Glutamatergic neuron (in vitro differentiated cells): ENCODE data around the gene PAQR4. TPM values are rescaled to one million over a fixed set of nuclear protein-coding genes. Genes with fewer than 3 reads are reported as not detected.

Experiments
- DNase-seq: peaks from one replicate; pipeline ENCODE4 v3.0.0; 2022
- H3K27ac Mint-ChIP-seq: one replicate; pipeline ENCODE4 v1.8.0; 2020; ENCODE audit warnings: mild to moderate bottlenecking, mixed read lengths, inconsistent platforms; ENCODE audit not compliant: unreplicated experiment
- H3K27me3 Mint-ChIP-seq: one replicate; pipeline ENCODE4 v1.8.0; 2020; ENCODE audit warnings: mild to moderate bottlenecking, moderate library complexity, mixed read lengths, inconsistent platforms; ENCODE audit not compliant: unreplicated experiment
- H3K36me3 Mint-ChIP-seq: one replicate; pipeline ENCODE4 v1.8.0; 2020; ENCODE audit warnings: mild to moderate bottlenecking, mixed read lengths, inconsistent platforms; ENCODE audit not compliant: unreplicated experiment
- H3K4me1 Mint-ChIP-seq: one replicate; pipeline ENCODE4 v1.8.0; 2020; ENCODE audit warnings: mild to moderate bottlenecking, low read depth, mixed read lengths, inconsistent platforms; ENCODE audit not compliant: unreplicated experiment
- H3K4me3 Mint-ChIP-seq: one replicate; pipeline ENCODE4 v1.8.0; 2020; ENCODE audit warnings: mild to moderate bottlenecking, mixed read lengths, inconsistent platforms; ENCODE audit not compliant: unreplicated experiment
- H3K9me3 Mint-ChIP-seq: one replicate; pipeline ENCODE4 v1.8.0; 2020; ENCODE audit warnings: mild to moderate bottlenecking, moderate library complexity, mixed read lengths, inconsistent platforms; ENCODE audit not compliant: unreplicated experiment
- total RNA-seq: library from RNA; stranded (reverse); fragmentation: NEBNext Ultra II Directional; extraction: Animal tissue kit (Norgen Biotek cat#: 25700); gene quantifications from one replicate; pipeline ENCODE4 v1.2.1, GENCODE V29; 2021; ENCODE audit not compliant: unreplicated experiment
- TF ChIP-seq, protein P1 (sequence below): fragments of 200-600 bp; sonication (generic); IDR thresholded peaks from one replicate; pipeline ENCODE4 v1.5.0; 2021; ENCODE audit not compliant: partially characterized antibody, unreplicated experiment

PAQR4 gene
- total RNA-seq, 1 donor from 2014 or later, result 69.1 TPM

DNA sequence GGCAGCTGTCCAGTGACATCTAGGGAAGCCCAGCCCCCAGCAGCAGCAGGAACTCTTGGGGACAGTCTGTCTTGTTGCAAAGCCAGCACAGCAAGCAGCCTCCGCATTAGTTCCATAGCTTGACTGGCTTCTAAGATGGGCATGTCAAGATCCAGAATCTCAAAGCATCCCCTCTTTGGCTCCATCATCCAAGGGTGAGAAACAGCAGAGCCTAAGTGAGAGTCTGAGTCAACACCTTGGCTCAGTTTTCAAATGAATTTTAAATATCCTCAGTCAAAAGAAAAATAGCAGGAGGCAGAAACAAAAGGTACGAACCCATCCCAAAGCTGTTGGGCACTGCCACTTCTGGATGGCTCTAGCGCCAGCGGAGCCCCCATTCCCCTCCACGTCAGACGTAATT, 45.8 kb downstream of the PAQR4 start:
- no peaks in the 10 kb centered on the region for H3K4me1 Mint-ChIP-seq
- H3K9me3 Mint-ChIP-seq, result peaks cover 4% of the 10 kb centered on the region
- H3K27ac Mint-ChIP-seq, result no peak overlapping the region
- DNase-seq, result no peak
- H3K36me3 Mint-ChIP-seq, result no peaks in the 10 kb centered on the region
- TF ChIP-seq, protein P1, sequence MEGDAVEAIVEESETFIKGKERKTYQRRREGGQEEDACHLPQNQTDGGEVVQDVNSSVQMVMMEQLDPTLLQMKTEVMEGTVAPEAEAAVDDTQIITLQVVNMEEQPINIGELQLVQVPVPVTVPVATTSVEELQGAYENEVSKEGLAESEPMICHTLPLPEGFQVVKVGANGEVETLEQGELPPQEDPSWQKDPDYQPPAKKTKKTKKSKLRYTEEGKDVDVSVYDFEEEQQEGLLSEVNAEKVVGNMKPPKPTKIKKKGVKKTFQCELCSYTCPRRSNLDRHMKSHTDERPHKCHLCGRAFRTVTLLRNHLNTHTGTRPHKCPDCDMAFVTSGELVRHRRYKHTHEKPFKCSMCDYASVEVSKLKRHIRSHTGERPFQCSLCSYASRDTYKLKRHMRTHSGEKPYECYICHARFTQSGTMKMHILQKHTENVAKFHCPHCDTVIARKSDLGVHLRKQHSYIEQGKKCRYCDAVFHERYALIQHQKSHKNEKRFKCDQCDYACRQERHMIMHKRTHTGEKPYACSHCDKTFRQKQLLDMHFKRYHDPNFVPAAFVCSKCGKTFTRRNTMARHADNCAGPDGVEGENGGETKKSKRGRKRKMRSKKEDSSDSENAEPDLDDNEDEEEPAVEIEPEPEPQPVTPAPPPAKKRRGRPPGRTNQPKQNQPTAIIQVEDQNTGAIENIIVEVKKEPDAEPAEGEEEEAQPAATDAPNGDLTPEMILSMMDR, result no peak
- peak overlapping the region; percentile 15 for H3K4me3 Mint-ChIP-seq
- H3K27me3 Mint-ChIP-seq, result peaks cover 16% of the 10 kb centered on the region

DNA sequence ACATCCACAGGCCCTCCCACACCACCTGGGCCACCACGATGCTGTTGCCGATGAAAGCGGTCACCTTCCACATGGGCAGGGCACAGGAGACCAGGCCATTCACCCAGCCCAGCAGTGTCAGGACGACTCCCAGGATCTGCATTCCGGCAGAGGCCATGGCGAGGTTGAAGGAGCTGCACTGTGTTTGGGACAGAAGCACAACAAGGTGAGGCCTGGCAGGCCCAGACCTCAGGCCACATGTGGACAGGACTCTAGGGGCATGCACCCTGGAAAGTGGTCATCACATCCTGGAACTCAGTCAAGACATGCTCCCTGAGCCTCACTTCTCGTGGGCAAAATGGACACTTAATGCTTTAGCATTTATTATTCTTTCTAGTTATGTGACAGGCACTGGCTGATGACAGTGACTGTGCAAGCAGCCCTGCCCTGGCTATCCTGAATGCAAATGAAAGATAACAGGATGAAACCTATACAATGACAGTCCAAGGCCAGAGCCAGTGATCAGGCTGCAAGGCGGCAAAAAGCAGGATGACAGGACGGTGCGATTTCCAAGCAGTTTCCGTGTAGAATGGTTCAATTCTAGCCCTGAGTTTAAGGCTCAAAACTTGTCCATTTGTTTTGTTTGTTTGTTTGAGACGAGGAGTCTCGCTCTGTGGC, 46.8 kb downstream of the PAQR4 start:
- H3K27ac Mint-ChIP-seq, result no peak overlapping the region
- H3K4me1 Mint-ChIP-seq, result no peaks in the 10 kb centered on the region
- DNase-seq, result no peak
- H3K4me3 Mint-ChIP-seq, result no peak overlapping the region
- H3K36me3 Mint-ChIP-seq, result no peaks in the 10 kb centered on the region
- peaks cover 16% of the 10 kb centered on the region for H3K27me3 Mint-ChIP-seq
- TF ChIP-seq, protein P1, result no peak
- peaks cover 5% of the 10 kb centered on the region for H3K9me3 Mint-ChIP-seq

DNA sequence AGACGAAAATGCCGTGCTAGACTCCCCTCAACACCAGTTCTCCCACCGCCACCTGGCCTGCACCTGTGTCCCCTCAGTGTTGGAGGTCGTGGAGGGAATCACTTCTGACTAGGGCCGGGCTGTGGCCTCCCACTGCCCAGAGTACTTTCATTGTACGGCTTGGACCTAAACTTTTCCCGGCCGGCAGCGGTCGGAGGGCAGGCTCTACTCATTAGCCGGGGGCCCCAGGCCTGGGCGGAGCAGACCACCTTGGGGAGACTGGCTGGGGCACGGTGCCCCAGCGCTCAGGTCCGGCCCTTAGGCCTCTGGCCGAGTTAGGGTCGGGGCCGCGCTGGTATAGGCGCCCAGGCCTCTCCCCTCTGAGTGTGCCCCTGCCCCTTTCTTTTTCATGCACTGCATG, 48.2 kb downstream of the PAQR4 start:
- TF ChIP-seq, protein P1, result no peak
- no peak for DNase-seq
- Mint-ChIP-seq H3K27me3 (peaks cover 19% of the 10 kb centered on the region), H3K4me1 (peaks cover 7% of the 10 kb centered on the region), H3K36me3 (no peaks in the 10 kb centered on the region), H3K4me3 (peak overlapping the region; percentile 76), H3K9me3 (peaks cover 2% of the 10 kb centered on the region), H3K27ac (no peak overlapping the region)

DNA sequence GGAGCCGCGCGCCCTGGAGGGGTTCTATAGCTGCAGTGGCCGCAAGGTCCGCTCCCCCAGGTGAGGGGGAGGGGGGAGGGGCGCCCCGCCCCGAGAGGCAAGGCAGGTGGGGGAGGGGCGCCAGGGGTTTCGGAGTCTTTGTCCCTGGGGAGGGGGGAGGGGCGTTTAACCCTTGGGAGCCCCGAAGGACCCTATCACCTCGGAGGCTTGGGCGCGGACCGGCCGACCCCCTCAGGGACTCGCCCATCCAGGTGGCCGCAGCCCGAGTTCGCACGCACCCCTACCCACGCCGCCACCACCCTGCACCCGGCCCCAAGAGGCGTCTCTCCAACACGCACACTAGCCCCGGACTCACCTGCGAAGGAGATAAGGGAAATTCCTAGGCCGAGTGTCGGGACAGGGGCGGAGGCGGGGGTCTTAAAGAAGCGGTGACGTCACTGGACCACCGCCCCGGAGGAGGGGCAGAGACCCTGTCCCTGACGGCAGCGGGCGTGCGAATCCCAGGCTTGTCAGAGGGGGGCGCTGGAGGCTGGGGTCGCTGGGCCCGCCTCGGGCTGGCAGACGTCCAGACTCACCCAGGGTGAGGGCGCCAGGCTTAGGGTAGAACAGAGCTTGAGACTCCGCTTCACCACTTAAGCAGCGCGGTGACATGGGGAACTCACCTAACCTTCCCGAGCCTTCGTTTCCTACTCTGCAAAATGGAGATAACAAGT, 48.8 kb downstream of the PAQR4 start, which contains the start of gene CLDN6:
Gene CLDN6 (minus strand): TSS at position 390 of the 713 bp plus-strand sequence. CDS start 2,162 bp downstream, outside the sequence.
- H3K27me3 Mint-ChIP-seq, result peaks cover 19% of the 10 kb centered on the region

More for the DNA sequence above, 48.8 kb downstream of the PAQR4 start, which contains the start of gene CLDN6:
- Mint-ChIP-seq H3K4me1 (peaks cover 9% of the 10 kb centered on the region), H3K4me3 (peak within 1 kb of the TSS; percentile 90), H3K36me3 (no peaks in the 10 kb centered on the region), H3K9me3 (peaks cover 2% of the 10 kb centered on the region), H3K27ac (peak within 1 kb of the TSS; percentile 78)
- DNase-seq, result peak; percentile 90
- TF ChIP-seq, protein P1, result peak; percentile 70
